Stimulated activated naive CD8-positive, alpha-beta T cell treated with anti-CD3 and anti-CD28 coated beads, Interleukin-15, amount 100 ng/mL, for 72 hours (primary cell): Measurements from ENCODE around the gene ARHGAP15.

Source experiments
- ATAC-seq: fragments of 150-1000 bp; cut with Tn5 transposase; 2 replicates; pipeline ENCODE4 v1.10.0; 2021; ENCODE audit warnings: mild to moderate bottlenecking, moderate library complexity
- DNase-seq, 2 donors: peaks; one replicate each; pipeline ENCODE4 v3.0.0; 2021 to 2022
- H3K27ac Mint-ChIP-seq, 2 donors: one replicate each; pipeline ENCODE4 v1.8.0; 2022; ENCODE audit warnings: mild to moderate bottlenecking in 2 of 2, mixed read lengths in 2 of 2, moderate library complexity in 2 of 2
- H3K27me3 Mint-ChIP-seq: one replicate; pipeline ENCODE4 v1.8.0; 2022; ENCODE audit warnings: mixed read lengths
- H3K4me1 Mint-ChIP-seq: one replicate; pipeline ENCODE4 v1.8.0; 2022; ENCODE audit warnings: mild to moderate bottlenecking, mixed read lengths
- H3K4me3 Mint-ChIP-seq, 2 donors: one replicate each; pipeline ENCODE4 v1.8.0; 2022; ENCODE audit warnings: mild to moderate bottlenecking in 2 of 2, mixed read lengths in 2 of 2, moderate library complexity in 1 of 2
- H3K9me3 Mint-ChIP-seq, 2 donors: one replicate each; pipeline ENCODE4 v1.8.0; 2022; ENCODE audit warnings: mixed read lengths in 2 of 2

The ARHGAP15 gene

DNA sequence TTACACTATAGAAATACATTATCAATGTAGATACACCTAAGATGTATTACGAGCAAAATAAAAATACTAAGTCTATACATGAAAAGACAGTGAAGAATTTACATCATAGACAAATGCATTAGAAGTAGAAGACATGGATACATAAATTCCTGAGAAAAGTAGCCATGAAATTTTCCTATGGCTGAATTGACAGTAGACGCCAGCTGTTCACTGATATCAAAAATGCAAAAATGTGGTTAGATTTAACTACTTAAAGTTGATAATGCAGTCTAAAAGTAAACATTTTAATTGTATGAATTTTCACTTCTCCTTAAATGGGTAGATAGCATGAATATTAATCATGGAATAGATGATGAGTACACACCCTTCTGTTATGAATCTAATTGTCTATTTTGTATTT, 350.9 kb downstream of the ARHGAP15 start:
- DNase-seq (no peak), ATAC-seq (no peak)
- H3K4me3 Mint-ChIP-seq, result no peak overlapping the region
- no peak overlapping the region for H3K27ac Mint-ChIP-seq
- H3K27me3 Mint-ChIP-seq, result no peaks in the 10 kb centered on the region
- no peaks in the 10 kb centered on the region for H3K9me3 Mint-ChIP-seq
- H3K4me1 Mint-ChIP-seq, result peaks cover 31% of the 10 kb centered on the region

GRCh38 chr2:143480601-143481236, 351.5 kb downstream of the ARHGAP15 start:
- Mint-ChIP-seq H3K4me3 (no peak overlapping the region), H3K4me1 (peaks cover 25% of the 10 kb centered on the region), H3K9me3 (no peaks in the 10 kb centered on the region), H3K27ac (no peak overlapping the region), H3K27me3 (no peaks in the 10 kb centered on the region)
- DNase-seq (no peak), ATAC-seq (no peak)

- DNase-seq (no peak), ATAC-seq (no peak)
- H3K27me3 Mint-ChIP-seq, result no peaks in the 10 kb centered on the region
- H3K4me3 Mint-ChIP-seq, result no peak overlapping the region
- no peaks in the 10 kb centered on the region for H3K9me3 Mint-ChIP-seq
- H3K27ac Mint-ChIP-seq, result no peak overlapping the region
- H3K4me1 Mint-ChIP-seq, result peaks cover 27% of the 10 kb centered on the region
Observed at GRCh38 chr2:143481237-143481623, 352.0 kb downstream of the ARHGAP15 start.

DNA sequence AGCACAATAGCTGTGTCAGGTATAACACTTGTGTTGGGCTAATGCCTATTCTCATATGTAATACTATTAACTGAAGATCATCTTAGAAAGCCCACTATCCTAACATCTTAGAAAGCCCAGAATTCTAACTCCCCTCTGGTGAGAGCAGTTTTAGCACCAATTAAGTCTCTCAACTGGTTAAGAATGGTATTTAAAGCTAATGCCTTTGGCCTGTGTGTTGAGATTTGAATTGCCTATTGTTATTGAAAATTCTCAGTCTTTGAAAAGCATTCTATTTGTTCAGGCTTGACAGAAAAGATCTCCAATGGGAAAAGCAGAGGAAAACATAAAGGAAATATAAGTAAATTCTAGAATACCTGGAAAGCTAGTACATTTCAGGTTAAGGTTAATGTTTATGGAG, 352.5 kb downstream of the ARHGAP15 start:
- no peak overlapping the region for H3K4me3 Mint-ChIP-seq
- peaks cover 27% of the 10 kb centered on the region for H3K4me1 Mint-ChIP-seq
- DNase-seq (no peak), ATAC-seq (no peak)
- no peak overlapping the region for H3K27ac Mint-ChIP-seq
- H3K9me3 Mint-ChIP-seq, result no peaks in the 10 kb centered on the region
- no peaks in the 10 kb centered on the region for H3K27me3 Mint-ChIP-seq

DNA sequence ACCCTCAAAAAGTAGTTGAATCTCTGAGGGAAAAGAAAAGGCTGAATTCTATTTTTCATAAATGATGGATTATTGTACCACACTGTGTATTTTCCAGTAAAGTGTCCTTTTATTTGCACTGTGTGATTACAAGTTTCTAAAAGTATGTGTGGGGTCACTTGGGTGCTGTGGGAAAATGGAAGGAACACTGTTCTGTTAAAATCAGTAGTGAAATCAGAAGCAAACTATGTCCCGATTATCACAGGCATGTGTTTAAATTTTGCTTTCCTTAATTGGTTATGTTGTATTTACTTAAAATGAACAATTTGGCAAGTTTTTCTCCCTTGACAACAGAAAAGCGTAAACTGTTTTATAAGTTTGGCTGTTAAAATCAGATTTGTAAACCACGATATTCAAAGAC, 353.1 kb downstream of the ARHGAP15 start:
- H3K4me3 Mint-ChIP-seq, result no peak overlapping the region
- DNase-seq (no peak), ATAC-seq (no peak)
- H3K27ac Mint-ChIP-seq, result no peak overlapping the region
- no peaks in the 10 kb centered on the region for H3K27me3 Mint-ChIP-seq
- no peaks in the 10 kb centered on the region for H3K9me3 Mint-ChIP-seq
- peaks cover 23% of the 10 kb centered on the region for H3K4me1 Mint-ChIP-seq

GRCh38 chr2:143482771-143483170, 353.6 kb downstream of the ARHGAP15 start:
- DNase-seq, result no peak
- Mint-ChIP-seq H3K9me3 (no peaks in the 10 kb centered on the region), H3K4me3 (no peak overlapping the region), H3K27me3 (no peaks in the 10 kb centered on the region), H3K4me1 (peaks cover 19% of the 10 kb centered on the region), H3K27ac (no peak overlapping the region)
- no peak for ATAC-seq

GRCh38 chr2:143486976-143487375, 357.8 kb downstream of the ARHGAP15 start:
- DNase-seq (no peak), ATAC-seq (no peak)
- no peaks in the 10 kb centered on the region for H3K27me3 Mint-ChIP-seq
- H3K27ac Mint-ChIP-seq, result no peak overlapping the region
- peaks cover 0 to under 1% of the 10 kb centered on the region in 2 donors for H3K9me3 Mint-ChIP-seq
- no peak overlapping the region for H3K4me3 Mint-ChIP-seq
- peaks cover 7% of the 10 kb centered on the region for H3K4me1 Mint-ChIP-seq

DNA sequence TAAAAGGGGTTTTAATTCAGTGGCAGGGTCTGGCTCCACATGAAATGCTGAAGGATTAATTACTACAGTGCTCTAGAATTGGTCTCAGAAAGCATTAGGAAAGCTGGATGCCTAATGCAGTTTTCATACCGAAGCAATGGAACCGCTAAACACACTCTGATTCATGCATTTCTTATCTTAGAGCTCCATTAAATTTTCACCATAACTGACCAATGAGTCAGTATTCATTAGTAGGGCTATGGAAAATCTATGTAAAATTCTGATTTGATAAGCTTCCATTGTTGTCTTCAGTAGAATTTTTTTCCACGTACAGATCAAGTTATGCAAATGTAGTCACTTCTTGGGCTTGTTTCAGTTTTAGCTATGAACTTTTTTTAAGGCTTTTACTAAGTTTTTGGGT, 359.9 kb downstream of the ARHGAP15 start:
- DNase-seq, result no peak
- Mint-ChIP-seq H3K9me3 (peaks cover 11 to 15% of the 10 kb centered on the region in 2 donors), H3K4me3 (no peak overlapping the region), H3K4me1 (peaks cover 20% of the 10 kb centered on the region), H3K27ac (no peak overlapping the region), H3K27me3 (no peaks in the 10 kb centered on the region)
- no peak for ATAC-seq

DNA sequence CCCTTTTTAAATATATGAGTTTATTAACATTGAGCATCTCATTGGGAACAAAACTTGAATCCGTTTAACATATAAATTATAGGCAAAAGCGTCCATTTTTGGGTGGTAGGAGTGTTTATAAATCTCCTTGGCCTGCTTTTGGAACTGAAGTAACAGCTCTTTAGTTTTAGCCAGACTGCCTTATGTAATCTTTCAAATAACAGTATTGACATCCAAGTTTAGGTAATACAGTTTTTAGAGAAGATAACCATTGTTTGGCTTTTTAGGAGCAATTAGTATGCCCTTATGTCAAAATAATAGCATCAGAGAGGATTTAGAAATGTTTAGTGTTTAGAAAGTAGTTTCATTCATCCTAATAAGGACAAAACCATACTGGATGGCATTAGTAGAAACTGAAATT, 361.9 kb downstream of the ARHGAP15 start:
- Mint-ChIP-seq H3K4me3 (no peak overlapping the region), H3K9me3 (peaks cover 21 to 24% of the 10 kb centered on the region in 2 donors), H3K27me3 (no peaks in the 10 kb centered on the region), H3K4me1 (peaks cover 25% of the 10 kb centered on the region), H3K27ac (no peak overlapping the region)
- ATAC-seq, result no peak
- DNase-seq, result no peak

- Mint-ChIP-seq H3K4me3 (no peak overlapping the region), H3K4me1 (peaks cover 25% of the 10 kb centered on the region), H3K27me3 (no peaks in the 10 kb centered on the region), H3K9me3 (peaks cover 21 to 24% of the 10 kb centered on the region in 2 donors), H3K27ac (peak overlapping the region in 1 of 2 donors; percentile 15)
- DNase-seq (no peak), ATAC-seq (no peak)
Observed at GRCh38 chr2:143493339-143493738, 364.1 kb downstream of the ARHGAP15 start.

- Mint-ChIP-seq H3K4me3 (no peak overlapping the region), H3K27ac (no peak overlapping the region), H3K27me3 (no peaks in the 10 kb centered on the region), H3K4me1 (peaks cover 36% of the 10 kb centered on the region), H3K9me3 (peaks cover 18 to 21% of the 10 kb centered on the region in 2 donors)
- ATAC-seq, result no peak
- DNase-seq, result no peak
Observed at GRCh38 chr2:143497726-143498125, 368.5 kb downstream of the ARHGAP15 start.

DNA sequence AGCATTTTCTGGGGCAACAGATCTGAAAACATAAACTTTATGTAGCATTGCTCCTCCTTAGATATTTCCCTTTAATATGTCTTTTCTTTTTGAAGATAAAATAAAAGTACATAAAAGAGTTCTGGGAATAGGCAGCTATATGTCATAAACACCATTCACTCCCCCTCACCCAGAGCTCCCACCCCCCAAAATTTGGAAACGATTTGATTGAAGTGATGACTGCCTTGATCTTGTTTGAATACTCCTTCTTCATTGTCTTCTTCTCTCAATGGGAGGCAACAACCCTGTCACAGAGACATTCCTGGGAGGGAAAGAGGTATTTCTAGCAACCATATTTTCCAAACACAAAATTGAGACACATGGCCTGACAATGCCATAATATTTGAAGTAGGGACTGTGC, 369.3 kb downstream of the ARHGAP15 start:
- H3K27ac Mint-ChIP-seq, result no peak overlapping the region
- no peak for ATAC-seq
- no peak overlapping the region for H3K4me3 Mint-ChIP-seq
- peaks cover 28% of the 10 kb centered on the region for H3K4me1 Mint-ChIP-seq
- H3K27me3 Mint-ChIP-seq, result no peaks in the 10 kb centered on the region
- peaks cover 15 to 16% of the 10 kb centered on the region in 2 donors for H3K9me3 Mint-ChIP-seq
- DNase-seq, result no peak

DNA sequence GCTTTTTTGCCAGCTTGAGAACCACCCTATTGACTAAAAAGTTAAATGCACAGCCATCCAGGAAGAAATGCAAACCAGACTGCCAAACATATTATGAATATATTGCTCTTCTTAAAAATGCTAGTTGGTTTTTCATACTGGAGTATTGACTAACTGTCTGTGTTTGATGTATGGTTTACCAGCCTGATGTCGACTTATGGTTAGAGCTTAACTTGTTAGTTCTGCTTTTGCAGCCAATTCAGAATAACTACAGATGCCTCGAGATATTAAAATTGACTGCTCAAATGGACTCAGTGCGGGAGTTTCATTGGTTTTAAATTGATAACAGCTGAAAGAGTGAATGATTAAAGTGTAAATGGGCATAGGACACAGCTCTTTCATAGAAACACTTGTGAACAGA, 369.8 kb downstream of the ARHGAP15 start:
- H3K27ac Mint-ChIP-seq, result no peak overlapping the region
- H3K9me3 Mint-ChIP-seq, result peaks cover 10 to 11% of the 10 kb centered on the region in 2 donors
- ATAC-seq (no peak), DNase-seq (no peak)
- H3K27me3 Mint-ChIP-seq, result no peaks in the 10 kb centered on the region
- H3K4me3 Mint-ChIP-seq, result no peak overlapping the region
- peaks cover 24% of the 10 kb centered on the region for H3K4me1 Mint-ChIP-seq

- Mint-ChIP-seq H3K27ac (no peak overlapping the region), H3K4me1 (peaks cover 27% of the 10 kb centered on the region), H3K4me3 (no peak overlapping the region), H3K27me3 (no peaks in the 10 kb centered on the region), H3K9me3 (no peaks in the 10 kb centered on the region)
- ATAC-seq, result no peak
- DNase-seq, result no peak
Observed at GRCh38 chr2:143501106-143501676, 372.0 kb downstream of the ARHGAP15 start.

- no peak for ATAC-seq
- Mint-ChIP-seq H3K9me3 (no peaks in the 10 kb centered on the region), H3K4me3 (no peak overlapping the region), H3K27me3 (no peaks in the 10 kb centered on the region), H3K4me1 (peaks cover 27% of the 10 kb centered on the region), H3K27ac (peak overlapping the region in 1 of 2 donors; percentile 44)
- no peak for DNase-seq
Observed at GRCh38 chr2:143503280-143503679, 374.1 kb downstream of the ARHGAP15 start.

DNA sequence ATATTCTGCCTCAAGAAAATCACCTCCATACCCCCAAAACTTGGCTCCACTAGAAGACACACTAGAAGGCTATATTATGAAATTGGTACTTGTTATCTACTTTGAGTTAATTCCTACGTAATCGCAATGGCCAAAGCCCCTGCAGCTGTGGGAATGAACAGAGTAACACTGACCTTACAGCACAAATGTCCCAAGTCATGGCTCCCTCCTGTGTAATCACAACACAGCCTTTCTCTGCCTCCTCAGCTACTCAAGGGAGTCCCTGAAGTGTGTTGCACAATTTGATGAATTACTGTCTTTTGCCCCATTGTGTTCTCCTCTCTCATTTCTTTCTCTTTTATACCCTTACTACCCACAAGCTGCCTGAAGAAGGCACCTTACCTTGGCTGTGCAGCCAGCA, 375.2 kb downstream of the ARHGAP15 start:
- Mint-ChIP-seq H3K27ac (peak overlapping the region in 1 of 2 donors; percentile 7), H3K27me3 (no peaks in the 10 kb centered on the region), H3K4me3 (no peak overlapping the region), H3K9me3 (no peaks in the 10 kb centered on the region), H3K4me1 (peaks cover 16% of the 10 kb centered on the region)
- no peak for DNase-seq
- ATAC-seq, result no peak

- H3K4me1 Mint-ChIP-seq, result peaks cover 15% of the 10 kb centered on the region
- no peak overlapping the region for H3K4me3 Mint-ChIP-seq
- H3K27ac Mint-ChIP-seq, result no peak overlapping the region
- ATAC-seq (no peak), DNase-seq (no peak)
- no peaks in the 10 kb centered on the region for H3K27me3 Mint-ChIP-seq
- no peaks in the 10 kb centered on the region for H3K9me3 Mint-ChIP-seq
Observed at GRCh38 chr2:143505542-143505941, 376.3 kb downstream of the ARHGAP15 start.
